Activated naive CD4-positive, alpha-beta T cell treated with Interleukin-2 at 50 U/mL for 16 hours (primary cell): ENCODE measurements around the gene PICK1.
"Not testable (repeated sequence)": the region's sequence is repeated elsewhere in the genome, so short reads cannot be mapped to it uniquely, and the experiment has no call there.

Source experiments
- DNase-seq: peaks from one replicate; pipeline ENCODE4 v3.0.0-alpha.2; 2020

PICK1 gene

GRCh38 chr22:38077096-38077495 lies 19.9 kb downstream of the PICK1 start:
- no peak for DNase-seq

DNA sequence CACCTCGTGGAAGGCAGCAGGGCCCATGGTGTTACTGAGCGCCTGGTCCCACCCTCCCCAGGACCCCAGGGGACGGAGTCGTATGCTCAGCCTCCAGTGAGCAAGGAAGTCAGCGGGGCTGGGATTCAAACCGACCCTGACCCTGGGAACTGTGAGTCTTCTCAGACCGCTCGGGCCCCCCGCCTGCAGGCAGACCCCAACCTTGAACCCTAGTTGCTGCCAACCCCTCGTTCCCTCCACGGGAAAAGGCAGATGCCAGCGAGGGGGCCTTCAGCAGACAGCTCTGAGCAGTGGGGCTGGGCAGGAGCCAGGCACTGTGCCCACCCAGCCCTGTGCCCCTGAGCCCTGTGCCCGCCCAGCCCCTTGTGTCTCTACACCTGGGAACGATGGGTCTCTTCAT lies 20.4 kb downstream of the PICK1 start:
- no peak for DNase-seq

- DNase-seq, result no peak
These were observed 21.0 kb downstream of the PICK1 start for GRCh38 chr22:38078046-38078840.

GRCh38 chr22:38079208-38079607 lies 22.0 kb downstream of the PICK1 start:
- not testable (repeated sequence) for DNase-seq

GRCh38 chr22:38079804-38080203 lies 22.6 kb downstream of the PICK1 start:
- no peak for DNase-seq

- DNase-seq, result no peak
These were observed 23.3 kb downstream of the PICK1 start for GRCh38 chr22:38080474-38080849.

DNA sequence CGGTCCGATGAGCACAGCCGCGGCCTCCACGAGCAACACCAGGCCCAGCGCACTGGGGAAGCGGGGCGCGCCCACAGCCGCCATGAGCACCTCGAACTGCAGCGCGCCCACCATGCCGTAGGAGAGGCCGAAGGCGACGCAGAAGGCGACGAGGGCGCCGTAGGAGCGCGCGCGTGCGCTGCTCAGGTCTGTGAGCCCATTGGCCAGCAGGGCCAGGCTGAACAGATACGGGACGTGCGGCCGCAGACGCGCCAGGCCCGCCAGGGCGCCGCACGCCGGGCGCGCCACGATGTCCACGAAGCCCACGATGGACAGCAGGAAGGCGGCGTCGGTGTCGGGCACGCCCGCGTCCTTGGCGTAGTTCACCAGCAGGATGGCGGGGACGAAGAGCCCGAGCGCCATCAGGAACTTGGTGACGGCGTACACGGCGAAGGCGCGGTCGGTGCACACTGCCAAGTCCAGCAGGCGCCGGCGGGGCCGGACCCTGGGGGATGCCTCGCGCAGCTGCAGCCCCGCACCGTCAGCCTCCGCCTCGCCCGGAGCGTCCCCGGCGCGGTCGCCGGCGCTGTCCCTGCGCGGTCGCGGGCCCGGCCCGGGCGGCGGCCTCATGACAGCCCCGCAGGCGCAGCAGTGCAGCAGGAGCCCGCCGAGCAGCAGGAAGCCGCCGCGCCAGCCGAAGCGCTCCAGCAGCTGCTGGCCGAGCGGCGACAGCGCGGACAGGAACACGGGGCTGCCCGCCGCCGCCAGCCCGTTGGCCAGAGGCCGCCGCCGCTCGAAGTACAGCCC lies 23.8 kb downstream of the PICK1 start:
- no peak for DNase-seq

- DNase-seq, result no peak
These were observed 24.4 kb downstream of the PICK1 start for GRCh38 chr22:38081636-38081940.

DNA sequence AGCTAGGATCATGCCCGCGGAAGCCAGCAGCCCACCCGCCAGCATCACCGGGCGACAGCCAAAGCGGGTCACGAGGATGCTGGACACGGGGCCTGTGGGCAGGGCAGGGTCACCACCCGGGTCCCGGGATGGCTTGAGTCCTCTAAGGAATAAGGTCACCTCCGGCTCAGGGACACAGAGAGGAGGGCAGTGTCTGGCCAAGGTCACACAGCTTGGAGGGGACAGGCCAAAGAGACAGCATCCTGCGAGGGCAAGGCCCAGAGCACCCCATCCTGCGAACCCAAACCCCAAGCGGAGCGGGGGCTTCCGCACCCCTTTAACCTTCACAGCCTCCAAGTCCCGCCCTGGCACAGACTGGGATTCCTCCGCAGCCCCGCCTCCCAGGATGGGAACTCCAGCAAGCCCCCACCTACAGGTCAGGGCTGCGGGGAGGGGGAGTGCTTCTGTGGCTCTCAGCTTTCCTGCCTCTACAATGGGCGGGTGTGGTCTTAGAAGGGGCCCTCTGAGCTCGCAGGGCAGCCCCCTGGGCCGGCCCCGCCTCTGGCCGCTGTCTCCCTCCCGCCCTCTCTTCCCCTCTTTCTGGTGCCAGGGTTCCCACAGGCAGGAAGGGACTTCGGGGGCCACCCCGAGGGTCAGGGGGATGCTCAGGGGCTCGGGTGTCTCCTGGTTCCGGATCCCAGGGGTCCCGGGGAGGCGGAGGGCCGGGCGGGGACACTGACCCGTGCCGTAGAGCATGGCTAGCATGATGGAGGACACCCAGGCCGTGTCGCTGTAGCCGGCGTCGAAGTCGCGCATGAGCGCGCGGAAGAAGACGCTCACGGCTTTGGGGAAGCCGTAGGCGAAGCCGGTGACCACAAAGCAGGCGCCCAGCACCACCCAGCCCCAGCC lies 25.0 kb downstream of the PICK1 start:
- DNase-seq, result peak; percentile 10

DNA sequence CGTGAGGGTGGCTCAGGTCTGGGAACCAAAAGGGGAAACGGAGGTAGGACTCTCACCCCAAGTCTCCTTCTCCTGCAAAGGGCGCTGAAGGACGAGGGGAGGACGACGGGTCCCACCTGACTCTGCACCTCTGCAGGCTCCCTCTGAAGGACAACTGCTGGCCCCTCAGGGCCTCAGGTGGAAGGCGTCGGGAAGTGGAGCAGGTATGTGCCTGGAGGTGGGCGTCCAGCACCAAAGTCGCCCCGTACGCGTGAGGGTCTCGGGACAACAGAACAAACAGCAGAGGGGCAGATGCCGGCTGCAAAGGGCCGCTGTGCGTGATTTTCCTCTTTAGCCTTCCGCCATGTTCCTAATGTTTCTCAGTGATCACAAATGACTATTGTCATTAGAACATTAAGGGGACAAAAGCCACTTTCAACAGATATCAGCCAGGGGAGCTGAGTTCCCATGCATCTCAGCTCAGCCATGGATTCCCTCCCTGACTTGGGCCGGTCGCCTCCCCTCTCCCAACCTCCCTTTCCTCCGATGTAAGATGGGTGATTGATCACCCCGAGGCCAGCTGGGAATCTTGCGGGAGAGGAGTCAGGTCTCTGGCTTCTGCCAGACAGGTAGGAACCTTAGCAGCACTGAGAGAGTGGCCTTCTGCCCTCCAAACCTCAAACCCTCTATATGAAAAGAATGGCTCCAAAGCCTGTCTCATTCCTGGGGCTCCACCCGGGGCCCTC lies 25.9 kb downstream of the PICK1 start:
- no peak for DNase-seq

GRCh38 chr22:38083931-38084631 lies 26.9 kb downstream of the PICK1 start, which contains the start of gene SLC16A8:
Gene SLC16A8, minus strand, starts transcription at chr22:38084184. Its CDS starts 1,311 bp downstream, at chr22:38082873.
- no peak for DNase-seq

DNA sequence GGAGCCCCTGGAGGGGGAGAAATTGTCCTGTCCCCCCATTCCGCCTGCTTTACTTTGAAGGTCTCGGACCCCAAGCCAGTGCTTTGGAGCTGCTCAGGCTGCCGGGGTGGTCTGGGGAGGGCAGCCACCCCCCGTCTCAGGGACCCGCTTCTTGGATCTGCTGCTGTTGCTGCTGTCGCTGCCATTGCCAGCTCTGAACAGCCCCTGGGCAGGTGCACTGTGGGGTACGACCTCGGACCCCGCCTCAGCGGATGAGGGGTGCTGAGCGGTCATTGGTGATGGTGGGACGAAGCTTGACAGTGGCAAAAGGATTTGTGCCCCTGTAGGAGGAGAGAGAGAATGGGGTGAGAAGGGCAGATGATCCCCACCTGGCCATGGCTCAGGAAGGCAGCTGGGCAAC lies 27.9 kb downstream of the PICK1 start:
- no peak for DNase-seq

- DNase-seq, result no peak
These were observed 28.3 kb downstream of the PICK1 start for GRCh38 chr22:38085501-38085900.

DNA sequence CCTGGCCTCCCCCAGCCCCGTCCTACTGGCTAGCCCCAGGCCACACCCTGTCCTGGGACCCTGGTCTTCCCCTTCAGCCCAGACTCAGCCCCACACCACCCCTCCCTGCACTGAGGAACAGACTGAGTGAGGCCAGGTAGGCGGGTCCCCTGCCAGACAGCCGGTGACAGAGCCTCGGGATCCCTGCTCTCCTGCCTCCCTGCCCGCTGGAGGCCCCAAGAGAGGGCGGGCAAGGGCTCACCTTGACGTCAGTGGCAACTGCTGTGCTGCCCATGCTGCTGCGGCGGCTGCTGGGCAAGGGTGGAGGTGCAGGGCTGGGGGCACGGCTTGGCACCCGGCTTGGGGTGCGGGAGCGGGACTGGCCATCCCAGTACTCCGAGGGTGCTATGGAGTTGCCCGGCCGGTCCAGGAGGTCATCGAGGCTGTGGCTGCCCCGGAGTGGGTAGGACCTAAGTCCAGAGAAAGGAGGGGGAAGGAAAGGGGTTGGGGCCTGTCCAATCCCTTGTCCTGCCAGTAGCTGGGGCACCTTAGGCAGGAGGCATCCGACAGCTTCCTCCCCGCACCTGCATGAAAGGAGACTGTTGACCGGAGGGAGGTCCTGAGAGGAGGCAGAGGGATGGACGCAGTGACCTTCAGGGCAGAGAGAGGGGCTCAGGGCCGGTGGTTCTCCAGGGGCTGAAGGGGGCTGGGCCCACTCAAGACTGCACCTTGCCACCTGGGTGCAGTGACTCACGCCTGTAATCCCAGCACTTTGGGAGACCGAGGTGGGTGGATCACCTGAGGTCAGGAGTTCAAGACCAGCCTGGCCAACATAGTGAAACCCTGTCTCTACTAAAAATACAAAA lies 29.0 kb downstream of the PICK1 start:
- no peak for DNase-seq

DNA sequence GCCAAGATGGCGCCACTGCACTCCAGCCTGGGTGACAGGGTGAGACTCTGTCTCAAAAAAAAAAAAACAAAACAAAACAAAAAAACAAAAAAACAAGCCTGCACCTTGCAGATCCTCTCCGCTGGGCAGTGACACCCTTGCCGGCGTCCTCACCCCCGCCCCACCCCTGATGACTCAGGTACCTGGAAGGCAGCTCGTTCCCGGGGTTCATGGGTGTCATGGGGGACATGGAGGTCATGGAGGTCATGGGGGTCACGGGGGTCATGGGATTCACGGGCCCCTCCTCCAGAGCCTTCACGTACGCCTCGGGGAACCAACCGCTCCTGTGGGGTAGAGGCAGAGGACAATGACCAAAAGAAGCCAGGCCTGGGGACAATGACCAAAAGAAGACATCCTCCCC lies 29.7 kb downstream of the PICK1 start:
- no peak for DNase-seq

DNA sequence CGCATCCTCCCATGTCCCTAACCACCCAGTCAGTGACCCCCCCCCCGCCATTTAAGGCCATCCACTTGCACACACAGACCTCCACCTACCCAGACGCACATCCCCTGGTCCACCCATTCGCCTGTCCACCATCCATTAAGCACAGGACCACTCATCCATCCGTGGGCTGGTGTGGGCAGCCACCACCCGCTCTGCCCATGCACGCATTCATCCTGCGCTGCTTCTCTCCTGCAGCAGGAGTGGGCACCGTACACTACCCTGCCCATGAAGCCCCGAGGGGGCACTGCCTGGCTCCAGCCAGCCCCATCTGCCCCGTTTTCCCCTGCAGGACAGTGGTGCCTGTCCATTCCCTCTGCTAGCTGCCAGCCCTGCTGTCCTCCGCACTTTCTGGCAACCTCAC lies 30.7 kb downstream of the PICK1 start:
- DNase-seq, result no peak

DNA sequence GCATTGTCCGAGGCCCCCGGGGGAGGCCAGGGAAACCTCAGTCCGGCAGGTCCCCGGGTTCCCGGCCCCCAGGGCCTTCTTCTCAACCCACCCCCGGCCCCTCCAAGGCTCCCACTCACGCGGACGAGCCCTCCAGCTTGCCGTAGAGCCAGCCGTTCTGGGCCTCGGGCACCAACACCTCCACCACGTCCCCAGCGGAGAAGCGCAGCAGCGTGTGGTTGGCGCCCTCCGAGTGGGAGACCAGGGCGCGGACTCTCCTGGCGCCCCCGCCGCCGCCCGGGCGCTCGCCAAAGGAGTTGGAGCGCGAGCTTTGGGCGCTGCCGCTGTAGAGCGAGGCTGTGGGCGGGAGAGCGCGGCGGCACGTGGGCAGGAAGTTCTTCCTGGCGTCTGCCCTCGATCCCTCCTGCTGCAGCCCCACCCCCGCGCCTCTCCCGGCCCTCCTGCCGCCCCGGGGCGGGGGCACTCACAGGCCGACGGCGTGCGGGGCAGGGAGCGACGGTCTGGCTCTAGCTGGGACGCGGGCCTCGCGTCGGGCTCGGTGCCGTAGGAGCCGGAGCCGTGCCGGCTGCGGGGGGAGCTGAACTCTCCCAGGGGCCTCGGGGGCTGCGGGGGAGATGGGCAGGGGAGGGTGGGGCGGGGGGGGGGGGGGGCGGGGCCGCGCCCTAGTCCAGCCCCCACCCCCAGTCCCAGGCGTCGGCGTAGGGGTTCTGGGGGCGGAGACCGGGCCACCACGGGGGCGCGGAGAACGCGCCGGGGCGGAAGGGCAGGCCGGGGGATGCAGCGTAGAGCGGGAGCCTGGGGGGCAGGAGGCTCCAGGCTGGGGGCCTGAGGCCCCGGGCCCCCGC lies 31.6 kb downstream of the PICK1 start:
- DNase-seq, result no peak

DNA sequence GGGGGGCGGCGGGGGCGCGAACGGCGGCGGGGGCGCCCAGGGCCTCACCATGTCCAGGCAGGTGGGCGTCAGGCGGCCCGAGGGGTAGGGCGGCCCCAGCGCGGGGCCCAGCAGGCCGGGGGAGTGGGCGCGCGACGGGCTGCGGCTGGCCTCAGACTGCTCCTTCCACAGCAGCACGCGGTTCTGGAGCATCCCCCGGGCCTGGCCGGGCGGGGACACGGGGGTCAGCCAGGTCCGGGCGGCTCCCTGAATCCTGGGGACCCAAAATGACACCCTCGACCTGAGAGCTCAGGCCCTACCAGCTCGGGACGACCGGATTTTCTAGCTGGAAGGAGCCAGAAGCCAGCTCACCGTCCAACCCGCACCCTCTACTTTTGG lies 32.3 kb downstream of the PICK1 start:
- no peak for DNase-seq

DNA sequence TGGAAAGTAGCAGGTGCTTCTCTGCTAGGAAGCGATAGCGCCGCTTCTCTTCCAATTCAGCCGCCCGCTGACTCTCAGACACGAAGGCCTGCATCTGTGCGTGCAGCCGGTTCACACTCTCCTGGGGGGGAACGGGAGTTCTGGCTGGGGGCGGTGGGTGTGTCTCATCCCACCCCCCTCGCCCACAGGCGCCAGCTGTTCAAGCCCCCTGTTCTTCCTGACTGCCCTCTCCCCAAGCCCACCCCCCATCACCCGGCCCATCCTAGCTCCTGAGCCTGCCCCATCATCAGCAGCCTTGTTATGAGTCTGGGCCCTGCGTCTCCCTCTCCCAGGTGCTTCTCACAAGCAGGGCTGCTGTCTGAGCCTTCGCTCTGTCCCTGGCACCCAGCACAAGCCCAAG lies 39.9 kb downstream of the PICK1 start:
- DNase-seq, result no peak
